Cortex of kidney (tissue), 1 donor: ENCODE results near the gene TSGA10IP.

ENCODE experiments used
- DNase-seq: peaks from one replicate; lab custom pipeline; 2025; lab: John Stamatoyannopoulos, UW

The TSGA10IP gene

GRCh38 chr11:65918211-65919140, 26.8 kb upstream of the TSGA10IP start, which contains the start of gene C11orf68:
Gene C11orf68 (minus strand): TSS chr11:65919062. CDS start chr11:65919031, 31 bp downstream.
- DNase-seq, result no peak

GRCh38 chr11:65919141-65919572, 26.1 kb upstream of the TSGA10IP start, which contains the start of gene DRAP1:
Gene DRAP1 (plus strand): TSS chr11:65919426. CDS start chr11:65919502, 76 bp downstream.
- DNase-seq, result peak; percentile 82

- DNase-seq, result no peak
Observed at GRCh38 chr11:65919573-65920371, 25.5 kb upstream of the TSGA10IP start.

GRCh38 chr11:65920372-65920802, 24.9 kb upstream of the TSGA10IP start:
- DNase-seq, result no peak

- DNase-seq, result no peak
Observed at GRCh38 chr11:65921033-65921555, 24.2 kb upstream of the TSGA10IP start.

- DNase-seq, result no peak
Observed at GRCh38 chr11:65921876-65922275, 23.4 kb upstream of the TSGA10IP start.

- no peak for DNase-seq
Observed at GRCh38 chr11:65922565-65922964, 22.7 kb upstream of the TSGA10IP start.

GRCh38 chr11:65925397-65925796, 19.9 kb upstream of the TSGA10IP start:
- DNase-seq, result no peak

- DNase-seq, result no peak
Observed at GRCh38 chr11:65927904-65928397, 17.3 kb upstream of the TSGA10IP start.

- DNase-seq, result no peak
Observed at GRCh38 chr11:65928667-65929066, 16.6 kb upstream of the TSGA10IP start.

- no peak for DNase-seq
Observed at GRCh38 chr11:65931773-65932557, 13.3 kb upstream of the TSGA10IP start.

- DNase-seq, result no peak
Observed at GRCh38 chr11:65932558-65932919, 12.7 kb upstream of the TSGA10IP start.

GRCh38 chr11:65934014-65934413, 11.3 kb upstream of the TSGA10IP start:
- DNase-seq, result no peak

GRCh38 chr11:65937766-65938165, 7.5 kb upstream of the TSGA10IP start:
- no peak for DNase-seq

GRCh38 chr11:65941720-65942310, 3.5 kb upstream of the TSGA10IP start:
- DNase-seq, result no peak

- no peak for DNase-seq
Observed at GRCh38 chr11:65942531-65942930, 2.7 kb upstream of the TSGA10IP start.

GRCh38 chr11:65944191-65944590, 1.1 kb upstream of the TSGA10IP start:
- DNase-seq, result no peak

- DNase-seq, result no peak
Observed at GRCh38 chr11:65944767-65945166, 513 bp upstream of the TSGA10IP start.

GRCh38 chr11:65945941-65946558, 770 bp downstream of the TSGA10IP start:
- DNase-seq, result no peak

GRCh38 chr11:65946655-65947054, 1.4 kb downstream of the TSGA10IP start:
- DNase-seq, result no peak

GRCh38 chr11:65947133-65947532, 1.9 kb downstream of the TSGA10IP start:
- no peak for DNase-seq
